GM12874 (cell line): Measurements from ENCODE around the gene TULP4.

Source experiments
- CTCF ChIP-seq: IDR thresholded peaks from 2 replicates; pipeline ENCODE4 v1.5.1; 2011; ENCODE audit warnings: low read depth, mild to moderate bottlenecking, control low read depth, low read length, moderate library complexity; ENCODE audit not compliant: insufficient read depth

TULP4 gene

GRCh38 chr6:158552796-158553138, 240.5 kb downstream of the TULP4 start:
- TF ChIP-seq CTCF = no peak

GRCh38 chr6:158554611-158555361, 242.5 kb downstream of the TULP4 start:
- TF ChIP-seq CTCF = no peak

- TF ChIP-seq CTCF = no peak
Observed at GRCh38 chr6:158556113-158556512, 243.8 kb downstream of the TULP4 start.

GRCh38 chr6:158557927-158558326, 245.7 kb downstream of the TULP4 start:
- TF ChIP-seq CTCF = no peak

GRCh38 chr6:158558415-158559306, 246.4 kb downstream of the TULP4 start:
- TF ChIP-seq CTCF = no peak

- no peak for TF ChIP-seq CTCF
Observed at GRCh38 chr6:158559338-158559894, 247.2 kb downstream of the TULP4 start.

- TF ChIP-seq CTCF = no peak
Observed at GRCh38 chr6:158559895-158560835, 247.9 kb downstream of the TULP4 start, which contains the start of gene TMEM181. TSS of gene TMEM181 (plus strand) at chr6:158560091. CDS start at chr6:158560225, 134 bp downstream.
